GM18867 (cell line): ENCODE measurements around the gene RABGAP1.

Experiments
- ATAC-seq: cut with Tn5 transposase; IDR thresholded peaks from one replicate; pipeline ENCODE4 v1.9.1; 2021; ENCODE audit warnings: mild to moderate bottlenecking, moderate library complexity; ENCODE audit not compliant: unreplicated experiment

RABGAP1 gene

DNA sequence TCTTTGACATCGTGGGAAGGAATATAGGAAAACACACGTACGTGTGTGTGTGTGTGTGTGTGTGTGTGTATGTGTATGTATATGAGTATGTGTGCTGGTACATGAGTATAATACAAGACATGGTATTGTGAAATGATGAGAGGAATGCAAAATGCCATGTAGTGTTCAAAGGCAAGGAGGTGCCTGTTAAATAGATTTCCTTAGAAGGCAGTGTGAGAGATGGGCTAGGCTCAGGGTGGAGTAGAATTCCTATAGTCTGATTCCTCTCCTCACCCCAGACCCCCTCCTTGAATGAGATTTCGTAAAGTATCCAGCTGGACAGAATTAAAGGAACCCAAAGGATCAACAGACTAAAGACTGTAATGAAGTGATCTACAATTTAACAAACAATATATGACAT, 103.8 kb downstream of the RABGAP1 start:
- ATAC-seq: no peak

DNA sequence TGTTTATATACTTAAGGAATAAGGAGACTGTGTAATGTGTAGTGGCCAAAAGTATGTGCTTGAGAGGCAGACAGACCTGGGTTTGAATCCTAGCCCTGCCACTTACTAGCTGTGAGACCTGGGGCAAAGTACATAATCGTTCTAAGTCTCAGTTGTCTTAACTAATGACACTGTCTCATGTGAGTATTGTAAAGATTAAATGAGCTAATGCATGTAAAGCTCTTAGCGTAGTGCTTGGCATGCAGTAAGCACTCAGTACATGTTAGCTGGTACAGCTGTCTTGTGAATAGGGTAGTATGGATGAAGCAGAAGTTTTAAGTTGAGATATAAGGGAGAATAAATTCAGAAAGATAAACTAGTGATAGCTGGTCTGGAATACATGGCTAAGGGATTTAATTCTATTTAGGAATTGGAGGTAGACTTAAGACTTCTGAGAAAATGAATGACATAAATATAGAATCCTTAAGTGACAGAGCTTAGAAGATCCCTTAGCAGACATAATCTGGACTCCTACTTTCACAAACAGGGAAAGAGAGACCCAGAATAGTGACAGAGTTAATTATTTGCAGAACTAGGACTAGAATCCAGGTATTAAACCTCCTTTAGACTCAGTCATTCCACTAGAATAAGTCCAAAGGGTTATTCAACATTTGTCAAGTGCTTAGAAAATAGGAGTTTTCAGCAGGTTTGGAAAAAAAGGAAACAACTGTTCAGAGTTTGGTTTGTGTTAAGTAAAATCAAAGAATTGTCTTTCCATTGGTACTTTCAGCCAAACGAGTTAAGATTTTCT, 105.8 kb downstream of the RABGAP1 start:
- ATAC-seq: no peak

DNA sequence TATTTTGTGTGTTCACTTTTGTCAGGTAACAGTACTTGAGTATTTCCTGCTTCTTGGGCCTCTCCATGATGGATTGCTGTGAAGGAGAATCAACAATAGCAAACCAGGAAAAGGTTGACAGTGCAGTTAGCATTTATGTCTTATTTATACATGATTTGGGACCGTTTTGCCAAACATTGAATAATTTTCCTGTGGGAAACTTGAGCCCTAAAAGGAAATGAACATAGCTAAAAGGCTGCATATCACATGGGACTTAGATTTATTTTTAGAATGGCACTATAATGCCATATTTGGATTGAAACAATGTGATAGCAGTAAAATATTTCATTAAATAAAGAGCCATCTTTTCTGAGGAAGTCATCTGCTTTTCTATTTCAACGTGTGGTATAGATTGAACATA, 107.9 kb downstream of the RABGAP1 start:
- ATAC-seq: no peak

DNA sequence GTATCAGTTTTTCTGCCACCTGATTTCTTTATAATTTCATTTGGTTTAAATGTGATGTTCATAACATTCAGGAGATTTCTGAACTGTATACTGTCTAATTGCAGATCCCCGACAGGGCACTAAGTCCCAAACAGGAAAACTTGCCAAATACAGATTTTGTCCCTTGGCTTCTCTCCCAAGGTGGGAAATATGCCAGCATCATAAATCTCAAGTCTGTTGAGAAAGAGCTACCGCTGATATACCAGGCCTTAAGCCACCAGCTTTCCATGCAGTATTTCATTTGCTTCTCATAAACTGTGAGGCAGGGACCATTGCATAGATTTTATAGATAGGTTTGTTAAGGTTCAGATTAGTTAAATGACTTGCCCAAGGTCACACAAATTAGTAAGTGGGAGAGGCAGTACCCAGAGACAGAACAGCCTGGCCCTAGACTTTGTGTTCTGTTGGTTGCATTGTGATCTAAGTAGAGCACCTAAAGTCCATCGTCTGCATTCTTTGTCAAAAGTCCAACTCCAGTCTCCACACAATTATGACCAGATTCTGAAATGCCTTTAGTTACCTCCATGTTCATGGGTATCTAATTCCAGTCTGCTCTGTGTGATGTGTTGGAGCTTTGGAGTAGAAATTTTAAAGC, 108.9 kb downstream of the RABGAP1 start:
- no peak for ATAC-seq

DNA sequence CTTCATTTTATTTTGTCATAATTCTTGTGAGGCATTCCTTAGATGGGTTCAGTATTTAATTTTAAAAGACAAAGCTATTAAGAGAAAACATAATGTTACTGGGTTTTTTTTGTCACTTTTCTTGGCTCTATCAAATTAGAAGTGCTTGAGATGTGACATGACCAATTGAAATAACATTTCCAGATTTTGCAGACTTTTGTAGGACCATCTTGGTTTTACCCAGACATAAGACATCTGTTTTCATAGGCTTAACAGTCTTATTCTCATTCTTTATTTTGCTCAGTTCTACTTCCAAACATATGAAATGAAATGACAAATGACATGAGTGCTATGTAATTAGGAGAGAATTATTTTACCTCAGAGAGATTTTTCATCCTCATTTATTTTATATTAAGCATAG, 112.2 kb downstream of the RABGAP1 start:
- ATAC-seq: no peak

DNA sequence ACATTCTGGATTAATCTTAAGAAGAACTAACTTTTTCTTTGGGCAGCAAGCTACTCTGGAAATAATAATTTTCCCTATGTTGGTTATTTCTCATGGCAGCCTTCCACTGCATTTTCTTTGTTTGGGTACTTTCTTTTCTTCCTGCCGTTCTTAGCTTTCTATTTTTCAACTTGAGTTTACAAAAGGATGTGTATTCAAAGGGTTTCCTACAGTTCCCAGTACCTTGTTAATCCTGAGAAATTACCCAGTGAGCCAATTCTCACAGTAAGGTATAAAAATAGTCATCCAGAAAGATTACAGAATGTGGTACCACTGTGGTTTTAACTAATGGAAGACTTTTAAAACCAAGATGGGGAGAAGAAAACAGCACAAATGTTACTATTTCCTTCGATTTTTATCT, 112.9 kb downstream of the RABGAP1 start:
- ATAC-seq: no peak

DNA sequence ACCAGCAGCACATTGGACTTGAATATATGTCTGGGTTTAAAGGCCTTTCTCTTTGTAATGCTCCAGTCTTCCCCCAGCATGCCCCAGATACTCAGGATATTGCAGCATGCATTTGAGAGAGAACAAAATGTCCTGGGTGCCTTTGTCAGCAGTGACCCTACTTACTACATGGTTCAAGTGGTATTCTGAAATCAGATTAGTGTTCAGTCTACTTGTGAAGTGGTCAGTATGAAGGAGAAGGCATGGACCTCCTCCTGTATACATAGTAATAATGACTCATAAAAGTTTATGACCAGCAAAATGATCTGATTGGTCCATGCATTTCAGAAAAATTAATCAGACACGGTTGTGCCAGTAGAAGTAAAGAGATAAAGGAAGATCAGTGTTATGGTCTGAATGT, 118.0 kb downstream of the RABGAP1 start:
- ATAC-seq: no peak

DNA sequence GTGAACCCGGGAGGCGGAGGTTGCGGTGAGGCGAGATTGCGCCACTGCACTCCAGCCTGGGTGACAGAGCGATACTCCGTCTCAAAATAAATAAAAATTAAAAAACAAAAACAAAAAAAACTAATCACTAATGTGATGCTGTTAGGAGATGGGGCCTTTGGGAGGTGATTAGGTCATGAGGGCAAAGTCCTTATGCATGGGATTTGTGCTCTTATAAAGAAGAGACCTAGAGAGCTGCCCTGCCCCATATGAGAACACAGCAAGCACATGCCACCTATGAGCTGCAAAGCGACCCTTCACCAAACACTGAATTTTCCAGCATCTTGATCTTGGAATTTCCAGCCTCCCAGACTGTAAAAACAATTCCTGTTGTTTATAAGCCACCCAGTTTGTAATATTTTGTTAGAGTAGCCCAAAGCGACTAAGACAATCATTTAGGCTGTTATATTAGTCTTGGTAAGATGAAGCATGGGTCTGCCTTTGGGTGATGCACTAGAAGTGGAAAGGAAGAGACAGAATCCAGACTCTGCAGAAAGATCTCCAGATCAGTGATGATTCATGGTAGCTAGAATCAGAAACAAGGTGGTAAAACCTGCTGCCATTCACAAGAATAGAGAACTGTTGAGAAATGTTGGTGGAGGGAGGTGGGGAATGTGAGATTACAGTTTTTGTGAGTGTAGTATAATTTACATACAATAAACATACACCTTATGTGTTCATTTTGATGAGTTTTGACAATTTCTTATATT, 118.8 kb downstream of the RABGAP1 start:
- no peak for ATAC-seq

DNA sequence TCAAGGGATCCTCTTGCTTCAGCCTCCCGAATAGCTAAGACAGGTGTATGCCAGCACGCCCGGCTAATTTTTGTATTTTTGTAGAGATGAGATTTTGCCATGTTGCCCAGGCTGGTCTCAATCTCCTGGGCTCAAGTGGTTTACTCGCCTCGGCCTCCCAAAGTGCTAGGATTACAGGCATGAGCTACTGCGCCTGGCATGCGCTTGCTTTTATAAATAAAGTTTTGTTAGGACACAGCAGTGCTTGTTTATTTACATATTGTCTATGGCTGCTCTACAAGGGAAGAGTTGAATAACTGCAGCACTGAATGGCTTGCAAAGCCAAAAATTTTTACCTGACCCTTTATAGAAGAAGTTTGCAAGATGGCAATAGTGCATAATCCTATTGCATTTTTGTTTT, 120.4 kb downstream of the RABGAP1 start:
- no peak for ATAC-seq

DNA sequence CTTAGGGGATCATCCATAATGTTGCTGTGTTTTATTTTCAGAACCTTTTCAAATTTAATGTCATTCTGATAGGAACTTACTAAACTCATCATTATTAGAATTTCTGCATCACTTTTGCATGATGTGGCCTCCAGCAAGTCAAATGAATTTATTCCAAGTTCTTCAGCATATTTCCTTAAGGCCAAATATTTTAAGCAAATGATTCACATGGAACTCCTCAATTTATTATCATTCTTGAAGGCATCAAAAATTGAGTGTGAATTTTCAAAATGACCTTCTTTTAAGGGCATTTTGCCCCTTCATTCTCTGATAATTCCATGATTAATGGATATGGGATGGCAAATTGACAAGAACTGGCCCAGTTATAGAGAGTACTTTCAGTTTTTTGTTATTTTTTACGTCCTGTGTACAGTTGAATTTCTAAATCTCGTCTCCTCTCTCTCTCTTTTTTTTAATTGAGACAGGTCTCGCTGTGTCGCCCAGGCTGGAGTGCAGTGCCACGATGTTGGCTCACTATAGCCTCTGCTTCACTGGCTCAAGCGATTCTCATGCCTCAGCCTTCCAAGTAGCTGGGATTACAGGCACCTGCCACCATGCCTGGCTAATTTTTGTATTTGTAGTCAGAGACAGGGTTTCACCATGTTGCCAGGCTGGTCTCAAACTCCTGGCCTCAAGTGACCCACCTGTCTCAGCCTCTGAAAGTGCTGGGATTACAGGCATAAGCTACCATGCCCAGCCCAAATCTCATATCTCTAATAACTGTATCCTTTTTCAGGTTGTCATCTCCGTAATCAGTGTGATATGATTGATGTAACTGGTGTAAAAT, 121.7 kb downstream of the RABGAP1 start:
- ATAC-seq: no peak

DNA sequence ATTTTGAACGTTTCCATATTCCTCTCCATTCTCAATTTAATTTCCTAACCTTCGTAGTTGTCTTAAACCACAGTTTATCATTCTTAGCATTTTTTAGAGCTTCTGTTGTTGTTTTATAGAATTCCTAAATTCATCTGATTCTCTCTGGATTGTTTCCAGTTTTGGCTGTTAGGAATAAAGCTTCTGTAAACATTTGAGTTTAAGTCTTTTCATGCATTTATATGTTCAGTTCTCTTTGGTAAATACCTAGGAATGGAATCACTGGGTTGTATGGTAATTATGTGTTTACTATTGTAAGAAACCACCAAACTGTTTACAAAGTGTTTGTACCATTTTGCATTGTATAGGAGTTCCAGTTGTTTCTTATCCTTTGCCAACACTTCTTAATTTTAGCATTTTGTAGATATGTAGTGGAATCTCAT, 122.4 kb downstream of the RABGAP1 start:
- no peak for ATAC-seq

DNA sequence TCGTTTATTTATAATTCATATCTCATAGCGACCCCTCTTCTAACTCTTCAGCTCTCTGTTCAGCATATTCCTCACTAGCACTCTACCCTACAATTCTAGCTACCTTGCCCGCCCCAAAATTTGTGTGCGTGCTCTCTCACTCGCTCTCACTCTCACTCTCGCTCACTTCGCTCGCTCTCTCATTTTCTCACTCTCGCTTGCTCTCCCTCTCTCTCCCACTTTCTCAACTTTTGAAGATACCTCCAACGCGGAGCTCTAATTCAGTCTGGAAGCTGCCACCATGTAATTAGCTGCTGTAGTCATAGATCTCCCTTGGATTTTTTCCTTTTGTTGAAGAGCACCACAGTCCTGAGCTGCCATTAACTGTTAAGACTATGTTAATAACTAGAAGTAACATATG, 123.1 kb downstream of the RABGAP1 start:
- no peak for ATAC-seq

DNA sequence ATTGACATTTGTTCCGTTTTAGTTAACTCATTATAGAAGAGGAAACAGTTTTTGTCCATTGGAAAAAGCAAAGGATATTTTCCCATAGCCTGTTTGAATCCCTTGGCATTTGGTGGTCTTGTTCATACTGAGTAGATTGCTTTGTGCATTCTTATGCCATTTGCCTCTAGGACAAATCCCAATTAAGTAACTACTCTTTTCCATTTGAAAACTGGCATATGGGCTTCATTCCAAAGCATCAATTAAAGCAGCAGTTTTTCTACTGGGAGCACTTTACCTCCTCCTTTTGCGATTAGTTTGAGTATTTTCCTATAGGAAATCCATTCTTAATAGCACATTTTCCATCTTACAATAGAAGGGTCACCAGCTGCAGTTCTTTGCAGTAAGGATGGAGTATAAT, 123.9 kb downstream of the RABGAP1 start:
- no peak for ATAC-seq

DNA sequence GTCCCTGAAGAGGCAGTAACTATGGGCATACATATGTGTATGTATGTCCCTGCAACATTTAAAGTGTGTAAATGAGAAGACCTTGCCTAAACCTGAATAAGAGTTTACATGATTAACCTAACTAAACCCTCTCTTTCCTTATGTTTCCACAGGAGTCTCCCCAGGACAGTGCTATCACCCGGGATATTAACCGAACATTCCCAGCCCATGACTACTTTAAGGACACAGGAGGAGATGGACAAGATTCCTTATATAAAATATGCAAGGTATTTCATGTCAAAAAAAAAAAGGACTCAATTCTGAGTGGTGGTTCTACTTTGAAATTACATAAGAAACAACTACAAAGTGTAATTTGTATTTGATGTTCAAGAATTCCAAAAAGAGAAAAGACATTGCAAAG, 124.4 kb downstream of the RABGAP1 start:
- no peak for ATAC-seq

DNA sequence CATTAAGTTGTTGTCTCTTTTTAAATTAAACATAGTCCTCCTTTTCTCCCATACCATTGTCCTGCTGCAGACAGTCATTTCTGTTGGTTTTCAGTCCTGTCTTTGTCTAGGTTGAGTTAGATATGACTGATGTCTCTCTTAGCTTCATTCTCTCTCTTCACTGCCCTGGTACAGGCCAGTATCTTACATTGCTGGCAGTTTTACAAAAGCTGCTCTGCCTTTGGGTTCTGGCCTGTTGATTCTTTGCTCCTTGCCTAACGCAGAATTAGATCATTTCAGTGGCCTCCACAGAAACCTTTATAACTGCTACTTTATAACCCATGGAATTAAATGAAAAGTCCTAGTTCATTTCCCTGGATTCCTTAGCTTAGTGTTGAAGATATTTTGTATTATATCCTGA, 126.3 kb downstream of the RABGAP1 start:
- no peak for ATAC-seq

DNA sequence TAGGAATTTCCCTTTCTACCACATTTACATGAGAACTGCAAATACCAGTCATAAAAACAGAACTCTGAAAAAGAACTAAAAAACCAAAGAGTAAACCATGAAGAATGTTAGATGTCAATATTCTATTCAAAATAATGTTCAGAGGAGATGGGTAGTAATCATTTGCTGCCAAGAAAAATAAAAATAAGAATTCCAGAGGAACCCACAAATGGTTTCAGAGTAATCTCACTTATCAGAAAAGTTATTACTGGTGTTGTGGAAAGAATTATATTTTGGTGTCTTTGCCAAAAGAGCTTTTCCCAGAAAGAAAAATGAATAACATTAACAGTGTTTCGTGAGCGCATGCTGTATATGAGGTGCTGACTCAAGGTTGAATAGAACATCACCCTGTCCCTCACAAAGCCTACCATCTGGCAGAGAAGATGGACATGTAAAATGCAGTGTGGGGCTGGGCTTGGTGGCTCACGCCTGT, 128.2 kb downstream of the RABGAP1 start:
- no peak for ATAC-seq

DNA sequence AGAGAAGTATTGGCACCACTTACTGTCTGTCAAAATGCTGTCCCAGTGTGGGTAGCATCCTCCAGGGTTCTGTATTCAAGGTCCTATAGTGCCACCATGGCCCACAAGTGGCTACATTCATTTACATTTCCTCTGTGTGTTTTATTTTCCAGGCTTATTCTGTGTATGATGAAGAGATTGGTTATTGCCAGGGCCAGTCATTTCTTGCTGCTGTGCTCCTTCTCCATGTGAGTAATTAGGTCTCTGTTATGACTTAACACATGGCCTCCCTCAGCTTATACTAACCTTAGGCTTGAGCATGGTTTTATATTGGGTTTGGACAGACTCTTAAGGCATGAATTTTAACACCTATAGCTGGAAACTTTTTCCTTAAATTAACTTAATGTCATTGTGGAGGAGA, 129.4 kb downstream of the RABGAP1 start:
- ATAC-seq: no peak

DNA sequence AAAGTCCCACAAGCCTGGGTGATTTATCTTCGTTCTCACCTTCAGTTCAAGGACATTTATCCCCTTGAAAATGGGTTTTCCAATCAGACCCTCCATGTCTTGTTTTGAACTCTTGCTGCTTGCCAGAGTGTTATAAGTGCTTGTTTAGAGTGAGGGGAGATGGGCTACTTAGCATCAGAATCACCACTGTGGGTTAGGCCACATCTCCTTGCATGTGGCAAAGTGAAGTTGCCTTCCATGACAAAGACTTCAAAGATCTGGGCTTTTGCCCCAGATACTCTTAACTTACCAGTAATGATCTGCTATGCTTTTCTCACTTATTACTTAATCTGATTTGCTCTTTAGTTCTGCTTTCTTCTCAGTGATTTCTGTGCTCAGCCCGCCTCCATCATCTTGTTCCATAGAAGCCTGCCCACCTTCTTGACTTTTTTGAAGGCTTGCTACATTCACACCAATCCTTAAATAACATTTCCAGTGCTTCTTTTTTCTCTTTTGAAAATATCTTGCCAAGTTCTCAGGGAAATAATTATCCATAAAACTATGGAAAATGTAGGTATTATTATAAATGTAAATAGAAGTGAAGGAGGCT, 131.7 kb downstream of the RABGAP1 start:
- no peak for ATAC-seq

DNA sequence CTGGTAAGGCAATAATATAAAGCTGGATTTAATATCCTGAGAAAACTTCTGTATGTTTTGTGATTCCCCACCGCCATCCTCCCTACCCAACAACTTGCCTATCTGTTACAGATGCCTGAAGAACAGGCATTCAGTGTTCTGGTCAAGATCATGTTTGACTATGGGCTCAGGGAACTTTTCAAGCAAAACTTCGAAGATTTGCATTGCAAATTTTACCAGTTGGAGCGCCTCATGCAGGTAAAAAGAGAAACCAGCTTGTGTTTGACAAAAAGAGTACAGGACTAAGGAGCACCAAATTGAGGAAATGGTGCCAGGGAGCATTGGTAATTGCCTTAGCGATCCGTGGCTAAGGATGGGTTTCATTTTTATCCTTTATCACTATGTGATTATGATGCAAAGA, 132.6 kb downstream of the RABGAP1 start:
- no peak for ATAC-seq

DNA sequence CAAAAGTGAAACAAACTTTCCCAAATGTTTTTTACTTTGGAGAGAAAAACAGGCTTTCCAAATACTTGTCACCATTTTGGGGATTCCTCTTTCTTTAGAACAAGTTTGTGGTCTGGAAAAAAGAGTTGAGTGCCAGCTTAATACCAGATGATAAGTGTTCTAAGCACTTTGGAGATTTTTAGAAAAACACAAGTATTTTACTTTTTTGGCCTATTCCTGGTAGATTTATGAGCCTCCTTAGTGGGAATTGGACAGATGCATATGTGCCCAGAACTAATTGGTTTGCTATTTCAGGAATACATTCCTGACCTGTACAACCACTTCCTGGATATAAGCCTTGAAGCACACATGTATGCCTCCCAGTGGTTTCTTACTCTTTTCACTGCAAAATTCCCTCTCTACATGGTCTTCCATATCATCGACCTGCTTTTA, 133.2 kb downstream of the RABGAP1 start:
- no peak for ATAC-seq

DNA sequence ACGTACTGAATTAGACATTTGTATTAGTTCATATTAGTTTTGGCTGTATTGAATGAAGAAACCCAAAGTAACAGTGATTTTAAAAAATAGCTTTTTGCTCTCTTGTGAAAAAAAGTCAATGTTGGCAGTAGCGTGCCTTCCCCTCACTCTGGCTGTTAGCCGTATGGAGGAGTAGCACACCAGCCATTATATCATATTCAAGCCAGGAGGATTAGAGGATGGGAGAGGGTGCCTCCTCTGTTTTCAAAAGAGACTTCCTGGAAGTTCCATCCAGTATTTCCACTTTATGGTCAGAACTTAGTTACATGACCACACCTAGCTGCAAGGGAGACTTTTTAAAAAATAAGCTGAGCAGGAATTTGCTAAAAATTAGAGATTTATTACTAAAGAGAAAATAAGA, 133.8 kb downstream of the RABGAP1 start:
- ATAC-seq: no peak
